DND-41 (cell line): ENCODE measurements around the gene CCDC169.

Experiments
- CTCF ChIP-seq: IDR thresholded peaks from 2 replicates; pipeline ENCODE4 v1.5.1; 2012; ENCODE audit warnings: borderline replicate concordance, low read length, moderate library complexity, mild to moderate bottlenecking; ENCODE audit not compliant: poor library complexity, severe bottlenecking; ENCODE audit errors: extremely low read depth
- EZH2 ChIP-seq: IDR thresholded peaks from 3 replicates; pipeline ENCODE4 v1.6.1; 2012; ENCODE audit warnings: borderline replicate concordance, low read depth, mild to moderate bottlenecking, moderate library complexity, low read length, inconsistent platforms; ENCODE audit not compliant: severe bottlenecking

GRCh38 chr13:36331280-36331679 is 33.7 kb upstream of the CCDC169 start:
- no peak for TF ChIP-seq CTCF
- no peak for TF ChIP-seq EZH2
